HG02678 (cell line): ENCODE measurements around the gene ELOVL2.
"Not testable (repeated sequence)": the region's sequence is repeated elsewhere in the genome, so short reads cannot be mapped to it uniquely, and the experiment has no call there.

Experiments used
- ATAC-seq: cut with Tn5 transposase; IDR thresholded peaks from one replicate; pipeline ENCODE4 v1.9.1; 2021; ENCODE audit warnings: mild to moderate bottlenecking, moderate library complexity; ENCODE audit not compliant: unreplicated experiment

ELOVL2 gene

GRCh38 chr6:10984959-10985358, 59.1 kb downstream of the ELOVL2 start:
- not testable (repeated sequence) for ATAC-seq

- ATAC-seq: no peak
These were observed 62.7 kb downstream of the ELOVL2 start for GRCh38 chr6:10981409-10981808.

- no peak for ATAC-seq
These were observed 64.5 kb downstream of the ELOVL2 start for GRCh38 chr6:10979603-10980002.

GRCh38 chr6:10977231-10977968, 66.7 kb downstream of the ELOVL2 start:
- ATAC-seq: no peak

GRCh38 chr6:10976571-10976970, 67.5 kb downstream of the ELOVL2 start:
- no peak for ATAC-seq

GRCh38 chr6:10972196-10972595, 71.9 kb downstream of the ELOVL2 start:
- no peak for ATAC-seq

GRCh38 chr6:10970731-10971130, 73.4 kb downstream of the ELOVL2 start:
- no peak for ATAC-seq

- no peak for ATAC-seq
These were observed 75.3 kb downstream of the ELOVL2 start for GRCh38 chr6:10968776-10969175.

GRCh38 chr6:10964684-10965083, 79.4 kb downstream of the ELOVL2 start:
- ATAC-seq: peak; percentile 89

- no peak for ATAC-seq
These were observed 81.0 kb downstream of the ELOVL2 start for GRCh38 chr6:10963113-10963512.

- ATAC-seq: peak; percentile 58
These were observed 81.4 kb downstream of the ELOVL2 start for GRCh38 chr6:10962673-10963072.

- ATAC-seq: no peak
These were observed 82.3 kb downstream of the ELOVL2 start for GRCh38 chr6:10961837-10962236.

- ATAC-seq: no peak
These were observed 83.9 kb downstream of the ELOVL2 start for GRCh38 chr6:10960171-10960570.

GRCh38 chr6:10957414-10957886, 86.7 kb downstream of the ELOVL2 start:
- no peak for ATAC-seq

- ATAC-seq: no peak
These were observed 87.3 kb downstream of the ELOVL2 start for GRCh38 chr6:10956776-10957175.

GRCh38 chr6:10954590-10955010, 89.5 kb downstream of the ELOVL2 start:
- ATAC-seq: peak; percentile 81

- no peak for ATAC-seq
These were observed 92.3 kb downstream of the ELOVL2 start for GRCh38 chr6:10951675-10952282.

GRCh38 chr6:10949579-10950490, 94.3 kb downstream of the ELOVL2 start:
- ATAC-seq: no peak

GRCh38 chr6:10947966-10948365, 96.1 kb downstream of the ELOVL2 start:
- no peak for ATAC-seq

- ATAC-seq: no peak
These were observed 98.3 kb downstream of the ELOVL2 start for GRCh38 chr6:10945845-10946244.

- no peak for ATAC-seq
These were observed 104.3 kb downstream of the ELOVL2 start for GRCh38 chr6:10939840-10940239.
